Measurements from ENCODE around the gene SPON2. TPM values are rescaled to one million over a fixed set of nuclear protein-coding genes. Genes with fewer than 3 reads are reported as not detected.
A peak's percentile ranks its signal among the peaks of the same experiment; 100 is the strongest.

The SPON2 gene
- total RNA-seq, 1 experiment from 2014 or later, result 2.3 TPM

- H3K27ac Mint-ChIP-seq, result peak overlapping the region in 1 of 3 experiments; percentile 29; a peak in 1 of 7 replicates
- TF ChIP-seq CTCF (conservative IDR thresholded peaks at IDR 0.05), result no peak
- Histone ChIP-seq H3K27ac (ENCODE audit: insufficient read length, low read depth, low read length) (no peak overlapping the region), H2BK5ac (ENCODE audit: insufficient read length, low read length) (no peak overlapping the region), H3K79me2 (ENCODE audit: insufficient read depth, low read length) (no peaks in the 10 kb centered on the region), H3K14ac (ENCODE audit: insufficient read depth, low read length) (no peak overlapping the region), H3K18ac (ENCODE audit: insufficient read length, low read depth, low read length) (no peak overlapping the region), H3K79me1 (ENCODE audit: insufficient read depth, low read depth, low read length, poor library complexity, severe bottlenecking) (no peaks in the 10 kb centered on the region), H4K5ac (ENCODE audit: insufficient read length, low read depth, low read length) (no peak overlapping the region), H4K8ac (replicated peaks; ENCODE audit: insufficient read length, low read depth, low read length) (no peak overlapping the region), H3T11ph (ENCODE audit: low read length) (no peak overlapping the region), H2BK120ac (ENCODE audit: low read depth, low read length, poor library complexity, severe bottlenecking) (no peak overlapping the region), H2AFZ (ENCODE audit: low read length) (no peak overlapping the region), H4K20me1 (ENCODE audit: control insufficient read depth, insufficient read depth, insufficient read length) (no peaks in the 10 kb centered on the region), H2BK20ac (ENCODE audit: low read depth, low read length, poor library complexity, severe bottlenecking) (no peak overlapping the region), H3K4me1 (ENCODE audit: insufficient read depth, low read length) (no peaks in the 10 kb centered on the region), H3K56ac (ENCODE audit: insufficient read length, low read depth, low read length) (no peak overlapping the region), H3K4me2 (ENCODE audit: insufficient read depth, insufficient read length, low read length) (no peak overlapping the region), H3K23me2 (ENCODE audit: insufficient read length, low read depth, low read length, poor library complexity, severe bottlenecking) (no peaks in the 10 kb centered on the region), H3K9ac (ENCODE audit: extremely low read depth, insufficient read length, low read length) (no peak overlapping the region), H2BK12ac (ENCODE audit: insufficient read length, low read depth, low read length) (no peak overlapping the region), H3K4ac (ENCODE audit: low read depth, low read length) (no peak overlapping the region), H2AK5ac (ENCODE audit: insufficient read length, low read length) (no peak overlapping the region), H2BK15ac (ENCODE audit: low read depth, low read length) (no peak overlapping the region), H3K23ac (ENCODE audit: insufficient read length, low read depth, low read length) (no peak overlapping the region), H3K9me3 (ENCODE audit: control insufficient read depth, low read depth, low read length) (no peaks in the 10 kb centered on the region), H4K91ac (ENCODE audit: insufficient read length, low read depth, low read length) (no peak overlapping the region), H3K27me3 (ENCODE audit: insufficient read depth, low read length) (no peaks in the 10 kb centered on the region)
- H3K36me3 Mint-ChIP-seq (ENCODE audit: insufficient read depth in 1 of 3, low read depth in 3 of 3), result no peaks in the 10 kb centered on the region; a peak in 2 of 7 replicates
- WGBS (ENCODE audit: extremely low coverage, insufficient read length, low lambda C conversion rate), result no CpG with 5 or more reads among the region's 21 CpGs
- H3K27me3 Mint-ChIP-seq (ENCODE audit: low read depth), result peaks cover 63% of the 10 kb centered on the region
- no peak overlapping the region for H3K4me3 Mint-ChIP-seq
- H3K4me1 Mint-ChIP-seq, result no peaks in the 10 kb centered on the region
- H3K9me3 Mint-ChIP-seq, result peaks cover 18% of the 10 kb centered on the region in 2 experiments
- DNase-seq, result no peak
These were observed 17.7 kb downstream of the SPON2 start for GRCh38 chr4:1154523-1155182.

All from H9 (cell line).